ENCODE results near the gene DTX3L.
"Not testable (repeated sequence)": the region's sequence is repeated elsewhere in the genome, so short reads cannot be mapped to it uniquely, and the experiment has no call there.

DTX3L gene

GRCh38 chr3:122562923-122563716 lies 1.0 kb upstream of the DTX3L start:
- DNase-seq: no peak

- no peak for DNase-seq
Measured at GRCh38 chr3:122563717-122564025, 467 bp upstream of the DTX3L start.

GRCh38 chr3:122568131-122568530 lies 4.0 kb downstream of the DTX3L start:
- not testable (repeated sequence) for DNase-seq

- no peak for DNase-seq
Measured at GRCh38 chr3:122568755-122569154, 4.6 kb downstream of the DTX3L start.

GRCh38 chr3:122572940-122573412 lies 8.8 kb downstream of the DTX3L start:
- DNase-seq: no peak

- DNase-seq: no peak
Measured at GRCh38 chr3:122576174-122576940, 12.2 kb downstream of the DTX3L start.

GRCh38 chr3:122577409-122578031 lies 13.4 kb downstream of the DTX3L start, which contains the start of gene PARP15:
Gene PARP15 (plus strand): TSS chr3:122577650. CDS start chr3:122577668, 18 bp downstream.
- no peak for DNase-seq

GRCh38 chr3:122578069-122578740 lies 14.1 kb downstream of the DTX3L start:
- no peak for DNase-seq

GRCh38 chr3:122580470-122580869 lies 16.3 kb downstream of the DTX3L start:
- no peak for DNase-seq

GRCh38 chr3:122581622-122582021 lies 17.5 kb downstream of the DTX3L start:
- no peak for DNase-seq

- no peak for DNase-seq
Measured at GRCh38 chr3:122582390-122582789, 18.3 kb downstream of the DTX3L start.

- no peak for DNase-seq
Measured at GRCh38 chr3:122586098-122586497, 22.0 kb downstream of the DTX3L start.

GRCh38 chr3:122586773-122587485 lies 22.8 kb downstream of the DTX3L start:
- DNase-seq: no peak

- no peak for DNase-seq
Measured at GRCh38 chr3:122587572-122587971, 23.4 kb downstream of the DTX3L start.

- DNase-seq: no peak
Measured at GRCh38 chr3:122589297-122589696, 25.2 kb downstream of the DTX3L start.

- DNase-seq: no peak
Measured at GRCh38 chr3:122590610-122591009, 26.5 kb downstream of the DTX3L start.

GRCh38 chr3:122594025-122594424 lies 29.9 kb downstream of the DTX3L start:
- DNase-seq: no peak

- DNase-seq: no peak
Measured at GRCh38 chr3:122598151-122598550, 34.0 kb downstream of the DTX3L start.

- DNase-seq: no peak
Measured at GRCh38 chr3:122598556-122598955, 34.4 kb downstream of the DTX3L start.

GRCh38 chr3:122602011-122602710 lies 38.0 kb downstream of the DTX3L start:
- no peak for DNase-seq

GRCh38 chr3:122603056-122603455 lies 38.9 kb downstream of the DTX3L start:
- DNase-seq: no peak

- DNase-seq: no peak
Measured at GRCh38 chr3:122606330-122606729, 42.2 kb downstream of the DTX3L start.
